ENCODE data around the gene PRSS36.
"Not testable (repeated sequence)": the region's sequence is repeated elsewhere in the genome, so short reads cannot be mapped to it uniquely, and the experiment has no call there.

The PRSS36 gene

DNA sequence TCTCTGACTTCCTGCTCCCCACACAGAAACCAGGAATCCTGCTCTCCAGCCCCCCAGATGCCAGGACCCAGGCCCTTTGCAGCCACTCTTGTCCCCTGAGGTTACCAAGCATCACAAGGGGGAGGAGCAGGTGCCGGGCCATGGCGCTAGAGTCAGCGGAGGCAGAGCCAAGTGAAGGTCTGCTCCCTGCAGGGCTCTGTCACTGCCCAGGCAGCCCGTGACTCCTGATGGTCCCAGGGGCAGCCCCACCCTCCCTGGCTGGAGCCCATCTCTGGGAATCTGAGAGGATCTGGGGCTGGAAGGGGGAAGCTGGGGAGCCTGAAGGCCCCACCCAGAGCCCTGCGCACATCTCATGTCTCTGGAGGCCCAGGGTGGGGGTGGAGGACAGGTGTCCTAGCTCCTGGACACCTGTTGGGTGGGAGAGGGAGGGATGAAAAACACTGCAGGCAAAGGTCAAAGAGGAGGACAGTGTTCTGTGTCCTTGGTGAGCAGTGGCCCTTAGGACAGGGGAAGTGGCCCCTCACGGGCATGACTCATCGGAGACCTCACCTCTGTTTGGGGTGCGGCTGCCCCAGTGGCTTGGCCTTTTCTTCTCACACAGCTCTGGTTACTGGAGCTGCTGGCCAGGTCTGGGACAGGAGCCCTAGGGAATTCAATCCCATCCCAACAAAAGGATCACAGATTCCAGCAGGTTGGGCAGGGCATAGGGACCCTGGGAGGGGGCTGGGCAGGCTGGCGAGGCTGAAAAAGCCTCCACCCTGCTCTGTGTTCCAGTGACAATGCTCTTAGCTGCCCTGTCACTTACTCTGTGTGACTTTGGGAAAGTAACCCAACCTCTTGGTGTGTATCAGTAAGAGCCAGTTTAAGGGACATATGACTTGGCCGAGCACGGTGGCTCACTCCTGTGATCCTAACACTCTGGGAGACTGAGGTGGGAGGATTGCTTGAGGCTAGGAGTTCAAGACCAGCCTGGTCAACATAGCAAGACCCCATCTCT lies at the start of gene PRSS36:
Gene PRSS36 (minus strand): TSS at position 173 of the 997 bp plus-strand sequence. CDS start 31 bp downstream, at position 142.
- no peak for DNase-seq (ENCODE audit: low spot score)

DNA sequence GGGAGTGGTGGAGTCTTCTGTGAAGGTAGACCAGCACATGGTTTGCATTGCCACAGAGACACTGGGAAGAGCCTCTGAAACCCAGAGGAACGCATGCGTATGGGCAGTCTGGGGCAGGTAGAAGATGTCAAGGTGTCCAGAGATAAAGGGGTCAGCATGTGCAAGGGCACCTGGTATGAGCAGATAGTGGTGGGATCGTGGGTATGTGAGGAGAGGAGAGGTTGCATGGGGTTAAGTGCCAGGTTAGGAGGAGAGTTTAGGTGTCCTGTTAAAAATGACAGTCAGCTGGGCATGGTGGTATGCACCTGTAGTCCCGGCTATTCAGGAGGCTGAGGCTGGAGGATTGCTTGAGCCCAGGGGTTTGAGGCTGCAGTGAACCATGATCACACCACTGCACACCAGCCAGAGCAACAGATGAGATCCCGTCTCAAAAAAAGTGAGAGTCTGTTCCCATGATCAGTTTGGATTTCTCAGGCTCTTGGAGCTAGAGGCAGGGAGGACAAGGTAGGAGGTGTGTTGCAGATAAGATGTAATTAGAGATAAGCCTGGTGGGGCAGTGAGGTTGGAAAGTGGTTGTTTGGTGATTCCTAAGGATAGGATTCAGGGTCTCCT lies 49.7 kb upstream of the PRSS36 start:
- DNase-seq (ENCODE audit: low spot score): no peak

DNA sequence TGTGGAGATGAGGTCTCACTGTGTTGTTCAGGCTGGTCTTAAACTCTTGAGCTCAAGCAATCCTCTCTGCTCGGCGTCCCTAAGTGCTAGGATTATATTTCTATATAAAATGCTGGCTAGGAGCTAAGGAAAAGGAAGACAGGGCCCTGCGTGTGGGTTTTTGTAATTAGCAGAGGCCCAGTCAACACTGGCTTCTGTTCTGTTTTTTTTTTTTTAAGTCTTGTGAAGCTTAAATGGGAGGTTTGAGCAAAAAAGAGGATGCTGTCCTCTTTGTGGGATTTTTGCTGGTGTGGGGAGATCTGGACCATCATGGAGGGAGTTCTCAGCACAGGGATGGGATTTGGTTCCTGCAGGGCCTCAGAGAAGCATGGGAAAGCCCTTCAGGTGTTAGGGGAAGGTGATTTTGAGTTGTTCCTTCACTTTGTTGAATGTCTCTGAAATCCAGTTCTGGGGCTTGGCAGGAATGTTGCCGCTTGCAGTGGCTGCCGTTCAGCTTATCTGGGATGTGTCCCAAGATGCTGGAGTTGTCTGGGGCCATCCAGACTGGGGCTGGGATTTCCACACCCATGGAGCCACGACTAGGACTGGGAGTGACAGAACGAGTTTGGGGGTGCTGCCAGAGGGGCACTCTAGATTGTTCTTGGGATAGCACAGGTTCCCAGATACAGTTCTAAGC lies 48.5 kb upstream of the PRSS36 start:
- DNase-seq (ENCODE audit: low spot score): no peak

DNA sequence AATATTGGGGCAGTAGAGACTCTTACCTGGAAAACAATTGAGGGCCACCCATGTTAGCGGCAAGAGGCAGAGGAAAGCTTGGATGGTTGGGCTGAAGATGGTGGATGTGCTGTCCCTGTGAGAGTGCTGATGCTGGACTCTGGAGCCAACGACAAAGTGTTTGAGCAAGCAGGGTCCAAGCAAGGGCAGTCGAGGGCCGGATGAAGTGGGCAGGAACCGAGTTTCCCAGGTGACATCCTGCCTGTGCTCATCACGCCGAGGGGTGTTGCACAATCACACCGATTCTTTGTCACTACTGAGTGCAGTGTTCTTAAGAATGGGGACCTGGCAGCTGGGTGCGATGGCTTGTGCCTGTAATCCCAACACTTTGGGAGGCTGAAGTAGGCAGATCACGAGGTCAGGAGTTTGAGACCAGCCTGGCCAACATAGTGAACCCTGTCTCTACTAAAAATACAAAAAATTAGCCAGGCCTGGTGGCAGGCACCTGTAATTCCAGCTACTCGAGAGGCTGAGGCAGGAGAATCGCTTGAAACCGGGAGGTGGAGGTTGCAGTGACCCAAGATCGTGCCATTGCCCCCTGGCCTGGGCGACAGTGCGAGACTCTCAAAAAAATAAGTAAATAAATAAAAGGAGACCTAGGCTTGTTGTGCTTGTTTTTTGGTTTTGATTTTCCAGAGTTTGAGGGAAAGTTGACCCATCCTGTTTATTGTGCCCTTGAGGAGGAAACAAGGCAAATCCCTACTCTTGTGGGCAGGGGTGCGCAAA lies 46.6 kb upstream of the PRSS36 start:
- DNase-seq (ENCODE audit: low spot score): no peak

DNA sequence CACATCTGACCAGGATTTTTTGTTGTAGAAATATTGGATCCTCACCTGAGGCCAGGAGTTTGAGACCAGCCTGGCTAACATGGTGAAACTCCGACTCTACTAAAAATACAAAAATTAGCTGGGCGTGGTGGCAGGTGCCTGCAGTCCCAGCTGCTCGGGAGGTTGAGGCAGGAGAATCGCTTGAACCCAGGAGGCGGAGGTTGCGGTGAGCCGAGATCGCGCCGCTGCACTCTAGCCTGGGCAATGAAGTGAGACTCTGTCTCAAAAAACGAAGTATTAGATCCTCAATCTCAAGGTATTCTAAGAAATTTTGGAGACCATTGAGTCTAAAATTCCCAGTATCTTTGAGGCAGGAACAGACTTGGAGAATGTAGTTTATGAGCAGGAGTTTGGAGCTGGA lies 46.0 kb upstream of the PRSS36 start:
- DNase-seq (ENCODE audit: low spot score): not testable (repeated sequence)

DNA sequence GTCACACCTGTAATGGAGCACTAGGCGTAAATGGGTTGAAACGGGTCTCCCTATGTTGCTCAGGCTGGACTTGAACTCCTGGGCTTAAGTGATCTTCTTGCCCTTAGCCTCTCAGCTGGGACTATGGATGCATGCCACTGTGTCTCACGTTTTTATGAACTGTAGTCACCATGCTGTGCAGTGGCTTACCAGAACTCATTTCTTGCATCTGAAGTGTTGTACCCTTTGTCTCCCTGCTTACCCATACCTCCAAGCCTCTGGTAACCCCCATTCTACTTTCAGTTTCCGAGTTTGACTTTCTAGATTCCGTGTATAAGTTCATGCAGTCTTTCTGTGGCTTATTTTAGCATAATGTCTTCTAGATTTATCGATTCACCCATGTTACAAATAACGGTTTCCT lies 45.0 kb upstream of the PRSS36 start:
- no peak for DNase-seq (ENCODE audit: low spot score)

DNA sequence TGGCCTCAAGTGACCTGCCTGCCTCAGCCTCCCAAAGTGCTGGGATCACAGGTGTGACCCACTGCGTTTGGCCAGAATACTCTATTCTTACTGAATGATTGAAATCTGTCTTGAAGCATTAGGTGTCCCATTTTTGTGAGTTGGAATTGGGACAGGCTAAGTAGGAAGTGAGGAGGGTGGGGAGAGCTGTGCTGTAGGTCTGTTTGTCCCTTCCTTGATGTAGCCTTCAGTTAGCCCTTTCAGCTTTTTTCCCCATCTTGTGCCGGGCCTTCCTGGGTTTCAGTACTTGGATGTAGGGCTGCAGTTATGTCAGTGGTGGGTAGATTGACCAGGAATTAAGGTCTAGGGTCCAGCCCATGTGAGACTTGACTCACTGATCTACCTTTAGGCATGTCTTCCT lies 44.0 kb upstream of the PRSS36 start:
- no peak for DNase-seq (ENCODE audit: low spot score)

DNA sequence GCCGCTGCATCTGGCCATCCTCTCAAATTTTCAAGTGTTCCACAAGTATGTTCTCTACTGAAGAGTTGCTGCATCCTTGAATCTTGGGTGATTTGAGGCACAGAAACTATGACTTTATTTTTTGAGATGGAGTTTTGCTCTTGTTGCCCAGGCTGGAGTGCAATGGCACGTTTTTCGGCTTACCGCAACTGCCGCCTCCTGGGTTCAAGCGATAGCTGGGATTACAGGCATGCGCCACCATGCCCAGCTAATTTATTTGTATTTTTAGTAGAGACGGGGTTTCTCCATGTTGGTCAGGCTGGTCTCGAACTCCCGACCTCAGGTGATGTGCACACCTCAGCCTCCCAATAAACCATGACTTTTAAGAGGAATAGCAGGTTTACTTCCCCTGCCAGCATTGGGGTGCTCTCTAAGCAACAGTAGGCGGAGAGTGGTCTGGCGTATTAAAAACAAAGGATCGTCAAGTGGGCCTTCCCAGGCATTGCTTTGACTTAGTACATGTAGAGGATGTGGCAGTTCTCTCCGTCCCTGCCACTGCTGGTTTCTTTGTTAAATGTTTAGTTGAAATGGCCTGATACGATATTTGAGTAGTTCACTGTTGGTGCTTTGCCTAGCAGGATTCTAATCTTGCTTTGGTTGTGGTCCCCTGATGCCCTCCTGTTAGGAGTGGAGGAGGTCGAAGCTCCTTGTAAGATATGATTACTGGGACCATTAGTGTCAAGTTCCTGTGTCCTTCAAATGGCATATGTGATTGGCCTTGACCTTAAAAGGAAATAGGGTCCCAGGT lies 43.2 kb upstream of the PRSS36 start:
- DNase-seq (ENCODE audit: low spot score): no peak

DNA sequence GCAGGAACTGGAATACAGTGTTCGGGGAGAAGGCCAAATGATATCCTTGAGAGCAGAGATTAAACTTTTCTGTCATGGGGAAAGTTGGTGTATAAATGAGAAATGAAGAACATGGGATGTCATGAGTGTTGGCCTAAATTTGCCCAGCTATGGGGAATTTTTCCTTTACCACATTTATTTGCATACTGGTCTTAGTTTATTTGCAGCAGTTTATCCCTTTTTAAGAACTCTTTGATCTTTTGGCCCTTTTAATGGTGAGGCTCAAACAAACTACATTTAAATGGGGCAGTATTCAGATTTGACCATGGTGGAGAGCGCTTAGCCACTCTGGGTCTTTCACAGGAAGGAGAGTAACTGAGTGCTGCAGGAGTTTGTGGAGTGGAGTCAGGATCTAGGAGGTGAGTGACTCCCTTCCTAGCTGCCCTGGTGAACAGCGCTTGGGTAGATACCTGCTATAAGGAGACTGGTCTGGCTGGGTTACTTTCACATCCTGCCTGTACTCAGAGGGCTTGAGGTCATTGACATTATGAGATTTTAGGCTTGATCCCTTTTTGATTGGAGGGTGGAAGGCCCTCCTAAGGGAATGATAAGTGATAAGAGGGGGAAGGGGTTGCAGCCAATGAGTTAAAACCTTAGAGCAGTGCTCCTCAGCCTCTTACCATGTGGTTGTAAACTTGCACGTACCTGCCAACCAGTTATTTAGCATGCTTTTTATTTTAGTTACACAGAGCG lies 42.0 kb upstream of the PRSS36 start:
- DNase-seq (ENCODE audit: low spot score): no peak

DNA sequence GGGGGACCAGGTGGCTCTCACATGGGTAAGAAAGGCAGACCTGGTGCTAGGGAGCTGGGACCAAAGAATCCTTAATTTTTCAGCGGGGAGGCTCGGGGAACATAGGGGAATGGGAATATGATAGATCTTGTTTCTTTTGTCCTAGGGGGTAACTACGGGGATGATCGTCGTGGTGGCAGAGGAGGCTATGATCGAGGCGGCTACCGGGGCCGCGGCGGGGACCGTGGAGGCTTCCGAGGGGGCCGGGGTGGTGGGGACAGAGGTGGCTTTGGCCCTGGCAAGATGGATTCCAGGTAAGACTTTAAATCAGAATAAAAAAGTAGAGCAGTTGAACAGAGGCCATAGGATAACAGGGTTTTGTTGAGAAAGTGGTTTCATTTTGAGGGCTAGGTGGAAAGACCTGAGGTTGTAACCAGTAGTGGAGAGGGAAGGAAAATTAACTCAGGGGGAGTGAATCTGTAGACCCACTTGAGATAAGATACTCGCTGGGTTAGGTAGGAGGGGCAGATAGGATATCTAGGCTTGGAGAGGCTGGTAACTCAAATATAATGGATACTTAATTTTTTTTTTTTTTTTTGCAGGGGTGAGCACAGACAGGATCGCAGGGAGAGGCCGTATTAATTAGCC lies 41.1 kb upstream of the PRSS36 start:
- DNase-seq (ENCODE audit: low spot score): no peak

DNA sequence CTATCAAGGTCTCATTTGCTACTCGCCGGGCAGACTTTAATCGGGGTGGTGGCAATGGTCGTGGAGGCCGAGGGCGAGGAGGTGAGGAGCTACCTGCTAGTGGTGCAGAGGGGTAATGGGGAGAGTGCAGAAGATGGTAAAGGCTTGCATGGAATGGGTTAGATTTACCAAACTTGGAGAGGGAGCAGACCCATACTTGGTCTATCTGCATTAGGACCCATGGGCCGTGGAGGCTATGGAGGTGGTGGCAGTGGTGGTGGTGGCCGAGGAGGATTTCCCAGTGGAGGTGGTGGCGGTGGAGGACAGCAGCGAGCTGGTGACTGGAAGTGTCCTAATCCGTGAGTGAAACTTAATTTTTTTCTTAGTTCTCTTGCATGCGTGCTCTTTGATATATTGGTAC lies 40.2 kb upstream of the PRSS36 start:
- no peak for DNase-seq (ENCODE audit: low spot score)

DNA sequence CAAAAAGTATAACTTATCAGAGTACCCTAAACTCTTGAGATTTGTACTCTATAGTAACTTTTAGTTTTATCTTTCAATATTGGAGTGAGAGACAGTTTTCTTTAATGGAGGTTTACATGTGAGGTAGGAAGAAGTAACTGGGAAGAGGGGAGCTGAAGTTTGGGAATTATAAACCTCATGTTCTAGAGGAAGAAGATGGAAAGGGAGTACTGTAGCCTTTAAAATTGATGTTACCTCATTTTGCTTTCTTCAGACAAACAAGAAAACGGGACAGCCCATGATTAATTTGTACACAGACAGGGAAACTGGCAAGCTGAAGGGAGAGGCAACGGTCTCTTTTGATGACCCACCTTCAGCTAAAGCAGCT lies 39.5 kb upstream of the PRSS36 start:
- no peak for DNase-seq (ENCODE audit: low spot score)

DNA sequence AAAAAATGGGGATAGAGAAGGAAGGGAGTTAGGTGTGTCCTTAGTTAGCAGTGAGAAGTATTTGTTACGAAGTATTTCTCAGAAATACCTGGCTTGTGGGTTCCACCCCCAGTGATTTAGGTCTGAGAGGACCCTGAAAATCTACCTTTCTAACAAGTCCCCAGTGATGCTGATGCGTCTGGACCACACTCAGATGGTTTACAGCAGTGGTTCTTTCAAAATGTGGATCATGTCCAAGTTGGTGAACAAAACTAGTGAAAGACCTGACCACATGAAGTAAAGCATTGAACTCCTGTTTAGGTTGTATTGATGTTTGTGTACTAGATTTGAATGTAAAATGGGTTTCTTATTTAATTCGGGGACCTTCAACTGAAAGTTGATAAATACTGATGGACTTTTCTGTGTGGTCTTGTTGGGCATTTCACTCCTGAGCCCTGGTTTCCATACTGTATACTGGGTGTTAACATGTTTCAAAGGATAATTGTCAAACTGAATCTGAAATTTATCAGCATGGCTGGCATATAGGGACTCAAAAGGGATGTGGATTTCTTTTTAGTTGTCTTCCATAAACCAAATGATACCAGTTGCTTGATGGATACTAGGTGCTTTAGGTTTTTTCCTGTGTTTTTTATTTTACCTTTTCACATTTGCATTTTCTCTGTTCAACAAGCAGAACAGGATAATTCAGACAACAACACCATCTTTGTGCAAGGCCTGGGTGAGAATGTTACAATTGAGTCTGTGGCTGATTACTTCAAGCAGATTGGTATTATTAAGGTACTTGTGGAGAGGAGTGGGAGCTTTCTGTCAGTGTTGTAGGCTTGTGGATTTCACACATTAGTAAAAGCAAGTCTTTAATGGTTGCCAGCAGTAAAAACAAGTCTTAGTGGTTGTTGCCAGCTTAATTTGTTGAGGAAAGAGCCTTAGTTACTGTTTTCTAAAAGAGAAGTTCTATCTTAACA lies 38.9 kb upstream of the PRSS36 start:
- DNase-seq (ENCODE audit: low spot score): no peak

DNA sequence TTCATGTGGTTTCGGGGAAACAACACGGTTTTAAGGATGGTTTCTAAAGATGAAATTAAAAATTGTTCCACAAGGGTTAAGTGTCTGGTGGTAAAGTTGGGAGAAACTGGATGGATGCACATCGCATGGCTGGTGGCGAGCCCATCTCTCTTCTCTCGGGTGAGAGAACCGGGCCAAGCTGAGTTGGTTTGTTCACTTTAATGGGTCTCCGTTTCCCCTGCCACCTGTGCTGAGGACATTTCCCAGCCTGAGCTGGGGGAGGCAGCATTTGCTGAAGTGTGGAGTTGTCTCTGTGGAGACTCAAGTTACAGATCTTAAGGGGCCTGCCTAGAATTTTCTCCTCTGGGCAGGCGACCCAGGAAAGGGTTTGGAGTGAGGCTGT lies 37.9 kb upstream of the PRSS36 start:
- DNase-seq (ENCODE audit: low spot score): no peak

DNA sequence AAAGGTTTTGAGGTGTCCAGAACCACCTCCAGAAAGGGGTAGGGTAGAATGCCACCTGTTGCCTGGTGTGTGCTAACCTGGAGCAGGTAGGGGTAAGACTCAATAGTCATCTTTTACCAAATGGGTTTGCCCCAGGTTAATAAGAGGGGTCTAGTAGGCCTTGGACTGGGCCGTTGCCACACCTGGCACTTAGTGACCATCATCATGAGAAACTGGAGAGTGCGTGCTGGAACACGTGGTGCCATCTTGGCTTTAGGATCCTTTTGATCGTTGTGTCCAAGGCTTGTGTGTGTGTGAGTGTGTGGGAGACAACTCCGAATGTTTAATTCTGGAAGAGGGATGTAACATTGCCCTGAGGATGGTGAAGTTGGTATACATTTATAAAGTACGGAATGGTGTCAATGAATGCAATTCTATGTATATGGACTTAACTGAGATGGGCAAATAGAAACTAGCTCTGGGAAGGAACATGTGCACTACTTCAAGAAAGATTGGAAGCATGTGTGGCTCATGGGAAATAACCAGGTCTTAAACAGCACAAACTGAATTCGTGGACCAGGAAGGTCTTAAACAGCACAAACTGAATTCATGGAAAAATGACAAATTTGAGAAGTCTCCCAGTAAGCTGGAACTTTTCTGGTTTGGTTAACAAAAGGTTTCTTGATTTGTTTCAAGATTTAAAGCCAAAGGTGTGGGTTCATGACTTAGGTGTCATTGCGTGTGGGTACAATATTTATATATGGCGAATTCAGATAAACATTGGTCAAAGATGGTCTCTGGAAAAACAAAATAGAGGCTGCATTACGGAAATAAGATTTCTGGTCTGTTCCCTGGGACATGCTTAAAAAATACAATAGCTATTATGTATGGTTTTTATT lies 37.3 kb upstream of the PRSS36 start:
- DNase-seq (ENCODE audit: low spot score): no peak

DNA sequence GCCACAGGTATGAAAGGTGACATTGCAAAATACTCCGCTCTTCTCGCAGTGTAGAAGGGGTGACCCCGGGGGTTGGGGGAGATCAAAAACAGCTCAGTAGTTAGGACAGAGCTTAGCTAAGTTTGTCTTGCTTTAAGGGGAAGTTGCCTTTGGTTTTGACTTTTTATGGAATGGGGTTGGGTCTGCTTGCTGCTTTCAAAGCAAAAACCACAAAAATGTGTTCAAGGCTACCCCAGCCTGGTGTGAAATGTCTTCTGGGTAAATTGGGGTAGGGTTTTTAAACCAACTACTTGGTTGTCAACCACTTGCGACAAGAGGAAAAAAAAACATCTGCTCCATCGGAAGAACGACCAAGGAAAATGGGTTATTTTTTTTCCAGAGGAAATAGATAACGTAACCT lies 36.3 kb upstream of the PRSS36 start:
- DNase-seq (ENCODE audit: low spot score): no peak

DNA sequence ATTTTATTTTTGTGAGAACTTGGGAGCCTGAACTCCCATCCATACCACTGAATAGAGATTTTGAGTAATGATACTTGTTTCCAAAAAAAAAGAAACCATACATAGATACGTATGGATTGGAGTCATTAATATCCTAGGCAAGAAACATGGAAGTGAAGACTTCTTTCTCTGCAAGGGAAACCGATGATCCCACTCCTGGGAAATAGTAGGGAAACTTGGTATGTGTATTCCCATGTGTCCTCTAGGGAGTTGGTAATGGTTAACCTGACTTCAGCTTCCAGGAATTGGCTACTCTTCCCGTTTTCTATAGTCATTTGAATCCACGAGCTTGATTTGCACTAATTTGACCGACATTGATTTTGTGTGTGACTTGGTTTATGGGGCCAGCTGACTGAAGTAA lies 35.5 kb upstream of the PRSS36 start:
- DNase-seq (ENCODE audit: low spot score): no peak

DNA sequence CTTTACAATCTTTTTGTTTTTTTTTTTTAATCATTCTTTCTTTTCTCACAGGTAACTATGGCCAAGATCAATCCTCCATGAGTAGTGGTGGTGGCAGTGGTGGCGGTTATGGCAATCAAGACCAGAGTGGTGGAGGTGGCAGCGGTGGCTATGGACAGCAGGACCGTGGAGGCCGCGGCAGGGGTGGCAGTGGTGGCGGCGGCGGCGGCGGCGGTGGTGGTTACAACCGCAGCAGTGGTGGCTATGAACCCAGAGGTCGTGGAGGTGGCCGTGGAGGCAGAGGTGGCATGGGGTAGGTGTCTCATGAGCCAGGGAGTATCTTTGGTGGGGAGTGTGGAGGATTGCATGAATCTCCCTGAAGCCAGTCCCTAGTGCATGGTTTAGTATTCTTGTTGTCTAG lies 35.0 kb upstream of the PRSS36 start:
- DNase-seq (ENCODE audit: low spot score): no peak

All from HuH-7 (cell line).